Renal pelvis (tissue), 4 donors: ENCODE results near the gene CHIA. TPM values are rescaled to one million over a fixed set of nuclear protein-coding genes. Genes with fewer than 3 reads are reported as not detected.
A peak's percentile ranks its signal among the peaks of the same experiment; 100 is the strongest.
"Not testable (repeated sequence)": the region's sequence is repeated elsewhere in the genome, so short reads cannot be mapped to it uniquely, and the experiment has no call there.

Source experiments
- DNase-seq: peaks from one replicate; pipeline ENCODE4 v3.0.0-alpha.2; 2013
- polyA plus RNA-seq, 3 donors: library from polyadenylated mRNA; unstranded; fragments of 120-200 nt; gene quantifications; one replicate each; pipeline ENCODE4 v1.2.1, GENCODE V29; 2013; ENCODE audit not compliant: insufficient read length in 3 of 3

Gene CHIA
- polyA plus RNA-seq, 3 donors, result not detected

GRCh38 chr1:111283838-111284237, 6.8 kb upstream of the CHIA start:
- no peak for DNase-seq

GRCh38 chr1:111285879-111286278, 4.8 kb upstream of the CHIA start:
- no peak for DNase-seq

- no peak for DNase-seq
Measured at GRCh38 chr1:111286912-111287311, 3.7 kb upstream of the CHIA start.

GRCh38 chr1:111289371-111289770, 1.3 kb upstream of the CHIA start:
- DNase-seq, result no peak

GRCh38 chr1:111290104-111290503, 547 bp upstream of the CHIA start:
- DNase-seq, result no peak

- no peak for DNase-seq
Measured at GRCh38 chr1:111294390-111294789, 3.7 kb downstream of the CHIA start.

- DNase-seq, result no peak
Measured at GRCh38 chr1:111302374-111302773, 11.7 kb downstream of the CHIA start.

- DNase-seq, result no peak
Measured at GRCh38 chr1:111309690-111310089, 19.0 kb downstream of the CHIA start.

GRCh38 chr1:111318523-111318922, 27.9 kb downstream of the CHIA start:
- no peak for DNase-seq

GRCh38 chr1:111320066-111320879, 29.6 kb downstream of the CHIA start:
- no peak for DNase-seq

GRCh38 chr1:111323231-111323630, 32.6 kb downstream of the CHIA start:
- DNase-seq, result no peak

GRCh38 chr1:111332190-111332589, 41.5 kb downstream of the CHIA start:
- DNase-seq, result no peak

GRCh38 chr1:111334169-111334568, 43.5 kb downstream of the CHIA start:
- no peak for DNase-seq

- DNase-seq, result not testable (repeated sequence)
Measured at GRCh38 chr1:111335214-111335877, 44.7 kb downstream of the CHIA start.

GRCh38 chr1:111338849-111339248, 48.2 kb downstream of the CHIA start:
- not testable (repeated sequence) for DNase-seq

GRCh38 chr1:111346089-111346885, 55.6 kb downstream of the CHIA start:
- peak; percentile 93 for DNase-seq

- no peak for DNase-seq
Measured at GRCh38 chr1:111347026-111347425, 56.4 kb downstream of the CHIA start.

- no peak for DNase-seq
Measured at GRCh38 chr1:111351700-111352099, 61.0 kb downstream of the CHIA start.

- DNase-seq, result no peak
Measured at GRCh38 chr1:111354584-111354983, 63.9 kb downstream of the CHIA start.

GRCh38 chr1:111358964-111359363, 68.3 kb downstream of the CHIA start:
- DNase-seq, result no peak

- DNase-seq, result no peak
Measured at GRCh38 chr1:111359376-111359775, 68.7 kb downstream of the CHIA start.

GRCh38 chr1:111360257-111360656, 69.6 kb downstream of the CHIA start:
- not testable (repeated sequence) for DNase-seq

- no peak for DNase-seq
Measured at GRCh38 chr1:111361761-111362160, 71.1 kb downstream of the CHIA start.
